Liver (tissue), 9 donors: ENCODE results near the gene LIMD2. TPM values are rescaled to one million over a fixed set of nuclear protein-coding genes. Genes with fewer than 3 reads are reported as not detected.

Experiments used
- DNase-seq: peaks from one replicate; pipeline ENCODE4 v3.0.0-alpha.2; 2017; ENCODE audit warnings: low spot score
- H3K27ac ChIP-seq, 2 donors: one replicate each; pipeline ENCODE4 v1.7.0; 2013; ENCODE audit warnings: inconsistent platforms in 2 of 2, low read length in 2 of 2, control low read depth in 1 of 2, low read depth in 1 of 2, mild to moderate bottlenecking in 1 of 2
- H3K27me3 ChIP-seq, 4 donors: one replicate each; pipeline versions ENCODE4 v1.6.1 to v1.7.0; 2013; ENCODE audit warnings: low read length in 3 of 4, inconsistent platforms in 1 of 4, mild to moderate bottlenecking in 1 of 4, moderate library complexity in 1 of 4; ENCODE audit not compliant: control insufficient read depth in 4 of 4, insufficient read depth in 4 of 4
- H3K36me3 ChIP-seq, 4 donors: one replicate each; pipeline versions ENCODE4 v1.6.1 to v1.7.0; 2013; ENCODE audit warnings: low read length in 3 of 4, mild to moderate bottlenecking in 3 of 4, low read depth in 1 of 4, moderate library complexity in 1 of 4; ENCODE audit not compliant: control insufficient read depth in 4 of 4, insufficient read depth in 3 of 4
- H3K4me1 ChIP-seq, 4 donors: one replicate each; pipeline versions ENCODE4 v1.6.1 to v1.7.0; 2013; ENCODE audit warnings: low read length in 3 of 4, mild to moderate bottlenecking in 3 of 4, moderate library complexity in 1 of 4; ENCODE audit not compliant: control insufficient read depth in 4 of 4, insufficient read depth in 4 of 4
- H3K4me3 ChIP-seq, 3 donors: one replicate each; pipeline versions ENCODE4 v1.6.1 to v1.7.0; 2013; ENCODE audit warnings: low read length in 3 of 3, control low read depth in 1 of 3, low read depth in 1 of 3, mild to moderate bottlenecking in 1 of 3
- H3K9ac ChIP-seq, 2 donors: one replicate each; pipeline ENCODE4 v1.7.0; 2013; ENCODE audit warnings: low read length in 2 of 2, mild to moderate bottlenecking in 2 of 2, moderate library complexity in 2 of 2, control low read depth in 1 of 2, low read depth in 1 of 2
- H3K9me3 ChIP-seq, 4 donors: one replicate each; pipeline versions ENCODE4 v1.6.1 to v1.7.0; 2013; ENCODE audit warnings: low read length in 3 of 4; ENCODE audit not compliant: control insufficient read depth in 4 of 4
- ATF3 ChIP-seq: IDR thresholded peaks from 2 replicates; pipeline ENCODE4 v1.6.1; 2016; ENCODE audit warnings: antibody characterized with exemption
- FOXA2 ChIP-seq: IDR thresholded peaks from 2 replicates; pipeline ENCODE4 v1.6.1; 2016; ENCODE audit warnings: antibody characterized with exemption
- HNF4G ChIP-seq: IDR thresholded peaks from 2 replicates; pipeline ENCODE4 v1.6.1; 2016; ENCODE audit warnings: antibody characterized with exemption
- RXRA ChIP-seq, 2 donors: IDR thresholded peaks; 2 replicates each; pipeline ENCODE4 v1.6.1; 2017 to 2018; ENCODE audit warnings: antibody characterized with exemption in 2 of 2, mild to moderate bottlenecking in 1 of 2
- SP1 ChIP-seq: IDR thresholded peaks from 2 replicates; pipeline ENCODE4 v1.6.1; 2018; ENCODE audit warnings: antibody characterized with exemption, mild to moderate bottlenecking
- TAF1 ChIP-seq: conservative IDR thresholded peaks from 2 replicates; pipeline ENCODE4 v1.6.1; 2016; ENCODE audit warnings: antibody characterized with exemption, mild to moderate bottlenecking
- YY1 ChIP-seq: IDR thresholded peaks from 2 replicates; pipeline ENCODE4 v1.6.1; 2016; ENCODE audit warnings: antibody characterized with exemption, mild to moderate bottlenecking
- WGBS: extraction: QIAGEN DNeasy Blood & Tissue Kit; methylation state at CpG from one replicate; pipeline ENCODE4 v1.1.7; 2013; 5-methylcytosine and 5-hydroxymethylcytosine counted together
- polyA plus RNA-seq, 2 donors: library from polyadenylated mRNA; stranded (reverse) in 1 of 2; unstranded in 1 of 2; fragments of 200-250 nt in 1 of 2; fragments of >200 nt in 1 of 2; fragmentation: Nextera tagmentation in 1 of 2; extraction: Ambion mirVana in 1 of 2; gene quantifications; one replicate each; pipeline versions ENCODE4 v1.2.1 to v1.2.3, GENCODE V29; 2013 to 2015
- total RNA-seq, 2 donors: library from RNA; depleted of rRNA; stranded (reverse); fragments of >200 nt; gene quantifications; one replicate each; pipeline ENCODE4 v1.2.3, GENCODE V29; 2014
- TF ChIP-seq, protein P1 (sequence below): IDR thresholded peaks from 2 replicates; pipeline ENCODE4 v1.6.1; 2016; ENCODE audit warnings: antibody characterized with exemption
- TF ChIP-seq, protein P2 (sequence below): fragments of 150-350 bp; IDR thresholded peaks from 2 replicates; pipeline ENCODE4 v1.5.1; 2017; ENCODE audit warnings: improper control_type of control experiment, low read depth, low read length; ENCODE audit not compliant: missing input control
- TF ChIP-seq, protein P3 (sequence below): IDR thresholded peaks from 2 replicates; pipeline ENCODE4 v1.6.1; 2016; ENCODE audit warnings: antibody characterized with exemption, mild to moderate bottlenecking
- TF ChIP-seq, protein P4 (sequence below): IDR thresholded peaks from 2 replicates; pipeline ENCODE4 v1.6.1; 2016; ENCODE audit warnings: antibody characterized with exemption
- donor health status: healthy.
- donor health status: healthy.
- donor health status: healthy.
- donor health status: healthy.
- donor health status: healthy.

Gene LIMD2
- total and polyA plus RNA-seq, 4 donors = 5.9 to 24.2 (median 7.9) TPM

DNA sequence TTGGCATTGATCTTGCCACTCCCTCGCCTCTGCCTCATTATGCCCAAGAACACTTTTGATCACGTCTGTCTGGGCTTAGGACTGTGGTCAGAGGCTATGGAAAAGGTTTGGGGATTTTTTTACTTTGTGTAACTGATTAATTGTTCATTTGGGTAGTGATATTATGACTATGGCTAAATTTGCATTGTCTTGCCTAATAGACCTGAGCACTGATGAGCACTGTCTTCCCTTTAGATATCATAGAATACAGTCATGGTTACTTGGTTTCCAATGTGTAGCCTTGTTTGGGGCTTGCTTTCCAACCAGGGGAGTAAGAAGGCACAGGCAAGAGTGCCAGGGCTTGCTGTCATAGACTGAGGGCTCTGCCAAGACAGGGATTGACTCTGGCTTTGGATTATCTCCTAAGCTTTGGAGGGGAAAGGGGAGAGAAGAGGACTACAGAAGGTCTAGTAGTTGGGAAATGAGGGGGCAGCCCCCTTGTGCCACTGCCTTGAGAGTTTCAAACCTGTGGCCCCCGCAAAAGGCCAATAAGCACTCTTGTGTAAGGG, 13.7 kb downstream of the LIMD2 start:
- H3K36me3 ChIP-seq = peaks cover 9 to 54% (median 48%) of the 10 kb centered on the region in 4 donors

DNA sequence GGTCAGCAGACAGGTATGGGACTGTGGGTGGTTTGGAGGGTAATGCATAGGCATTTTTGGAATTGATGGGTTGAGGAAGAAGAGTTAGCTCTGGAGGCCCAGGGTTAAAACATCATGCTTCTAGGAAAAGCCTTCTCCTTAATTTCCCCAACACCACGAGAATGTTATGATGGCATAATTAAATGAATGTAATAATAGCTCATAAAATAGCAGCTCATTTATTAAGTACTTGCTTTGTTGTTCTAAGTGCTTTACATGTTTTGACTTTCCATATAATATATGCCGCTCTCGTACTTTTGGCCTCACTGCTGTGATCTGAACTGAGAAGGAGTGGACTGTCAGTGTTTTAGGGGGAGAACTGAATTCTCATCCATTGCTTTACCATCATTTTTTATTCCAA, 14.3 kb downstream of the LIMD2 start:
- no peaks in the 10 kb centered on the region for H3K27me3 ChIP-seq
- H3K27ac ChIP-seq = no peak overlapping the region
- peaks cover 4 to 11% (median 7%) of the 10 kb centered on the region in 4 donors for H3K4me1 ChIP-seq
- TF ChIP-seq RXRA (IDR thresholded peaks at IDR 0.05) (no peak), YY1 (no peak), FOXA2 (no peak)
- TF ChIP-seq, protein P1, sequence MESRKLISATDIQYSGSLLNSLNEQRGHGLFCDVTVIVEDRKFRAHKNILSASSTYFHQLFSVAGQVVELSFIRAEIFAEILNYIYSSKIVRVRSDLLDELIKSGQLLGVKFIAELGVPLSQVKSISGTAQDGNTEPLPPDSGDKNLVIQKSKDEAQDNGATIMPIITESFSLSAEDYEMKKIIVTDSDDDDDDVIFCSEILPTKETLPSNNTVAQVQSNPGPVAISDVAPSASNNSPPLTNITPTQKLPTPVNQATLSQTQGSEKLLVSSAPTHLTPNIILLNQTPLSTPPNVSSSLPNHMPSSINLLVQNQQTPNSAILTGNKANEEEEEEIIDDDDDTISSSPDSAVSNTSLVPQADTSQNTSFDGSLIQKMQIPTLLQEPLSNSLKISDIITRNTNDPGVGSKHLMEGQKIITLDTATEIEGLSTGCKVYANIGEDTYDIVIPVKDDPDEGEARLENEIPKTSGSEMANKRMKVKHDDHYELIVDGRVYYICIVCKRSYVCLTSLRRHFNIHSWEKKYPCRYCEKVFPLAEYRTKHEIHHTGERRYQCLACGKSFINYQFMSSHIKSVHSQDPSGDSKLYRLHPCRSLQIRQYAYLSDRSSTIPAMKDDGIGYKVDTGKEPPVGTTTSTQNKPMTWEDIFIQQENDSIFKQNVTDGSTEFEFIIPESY = no peak
- TF ChIP-seq, protein P2, sequence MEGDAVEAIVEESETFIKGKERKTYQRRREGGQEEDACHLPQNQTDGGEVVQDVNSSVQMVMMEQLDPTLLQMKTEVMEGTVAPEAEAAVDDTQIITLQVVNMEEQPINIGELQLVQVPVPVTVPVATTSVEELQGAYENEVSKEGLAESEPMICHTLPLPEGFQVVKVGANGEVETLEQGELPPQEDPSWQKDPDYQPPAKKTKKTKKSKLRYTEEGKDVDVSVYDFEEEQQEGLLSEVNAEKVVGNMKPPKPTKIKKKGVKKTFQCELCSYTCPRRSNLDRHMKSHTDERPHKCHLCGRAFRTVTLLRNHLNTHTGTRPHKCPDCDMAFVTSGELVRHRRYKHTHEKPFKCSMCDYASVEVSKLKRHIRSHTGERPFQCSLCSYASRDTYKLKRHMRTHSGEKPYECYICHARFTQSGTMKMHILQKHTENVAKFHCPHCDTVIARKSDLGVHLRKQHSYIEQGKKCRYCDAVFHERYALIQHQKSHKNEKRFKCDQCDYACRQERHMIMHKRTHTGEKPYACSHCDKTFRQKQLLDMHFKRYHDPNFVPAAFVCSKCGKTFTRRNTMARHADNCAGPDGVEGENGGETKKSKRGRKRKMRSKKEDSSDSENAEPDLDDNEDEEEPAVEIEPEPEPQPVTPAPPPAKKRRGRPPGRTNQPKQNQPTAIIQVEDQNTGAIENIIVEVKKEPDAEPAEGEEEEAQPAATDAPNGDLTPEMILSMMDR = no peak
- H3K4me3 ChIP-seq = no peak overlapping the region
- WGBS = 96% methylated on average over 3 of the region's 3 CpGs
- H3K36me3 ChIP-seq = peaks cover 8 to 48% (median 42%) of the 10 kb centered on the region in 4 donors
- no peaks in the 10 kb centered on the region for H3K9me3 ChIP-seq
- H3K9ac ChIP-seq = no peak overlapping the region
- DNase-seq = no peak

More for the DNA sequence above, 13.7 kb downstream of the LIMD2 start:
- Histone ChIP-seq H3K4me3 (no peak overlapping the region), H3K9me3 (no peaks in the 10 kb centered on the region), H3K4me1 (peaks cover 0 to 6% (median 5%) of the 10 kb centered on the region in 4 donors), H3K9ac (no peak overlapping the region), H3K27ac (no peak overlapping the region), H3K27me3 (no peaks in the 10 kb centered on the region)
- TF ChIP-seq HNF4G = no peak
- no peak for TF ChIP-seq TAF1
- TF ChIP-seq YY1 = no peak
- no peak for TF ChIP-seq ATF3
- TF ChIP-seq, protein P1 = no peak
- TF ChIP-seq FOXA2 = no peak
- no peak for TF ChIP-seq RXRA (IDR thresholded peaks at IDR 0.05)
- TF ChIP-seq, protein P3, sequence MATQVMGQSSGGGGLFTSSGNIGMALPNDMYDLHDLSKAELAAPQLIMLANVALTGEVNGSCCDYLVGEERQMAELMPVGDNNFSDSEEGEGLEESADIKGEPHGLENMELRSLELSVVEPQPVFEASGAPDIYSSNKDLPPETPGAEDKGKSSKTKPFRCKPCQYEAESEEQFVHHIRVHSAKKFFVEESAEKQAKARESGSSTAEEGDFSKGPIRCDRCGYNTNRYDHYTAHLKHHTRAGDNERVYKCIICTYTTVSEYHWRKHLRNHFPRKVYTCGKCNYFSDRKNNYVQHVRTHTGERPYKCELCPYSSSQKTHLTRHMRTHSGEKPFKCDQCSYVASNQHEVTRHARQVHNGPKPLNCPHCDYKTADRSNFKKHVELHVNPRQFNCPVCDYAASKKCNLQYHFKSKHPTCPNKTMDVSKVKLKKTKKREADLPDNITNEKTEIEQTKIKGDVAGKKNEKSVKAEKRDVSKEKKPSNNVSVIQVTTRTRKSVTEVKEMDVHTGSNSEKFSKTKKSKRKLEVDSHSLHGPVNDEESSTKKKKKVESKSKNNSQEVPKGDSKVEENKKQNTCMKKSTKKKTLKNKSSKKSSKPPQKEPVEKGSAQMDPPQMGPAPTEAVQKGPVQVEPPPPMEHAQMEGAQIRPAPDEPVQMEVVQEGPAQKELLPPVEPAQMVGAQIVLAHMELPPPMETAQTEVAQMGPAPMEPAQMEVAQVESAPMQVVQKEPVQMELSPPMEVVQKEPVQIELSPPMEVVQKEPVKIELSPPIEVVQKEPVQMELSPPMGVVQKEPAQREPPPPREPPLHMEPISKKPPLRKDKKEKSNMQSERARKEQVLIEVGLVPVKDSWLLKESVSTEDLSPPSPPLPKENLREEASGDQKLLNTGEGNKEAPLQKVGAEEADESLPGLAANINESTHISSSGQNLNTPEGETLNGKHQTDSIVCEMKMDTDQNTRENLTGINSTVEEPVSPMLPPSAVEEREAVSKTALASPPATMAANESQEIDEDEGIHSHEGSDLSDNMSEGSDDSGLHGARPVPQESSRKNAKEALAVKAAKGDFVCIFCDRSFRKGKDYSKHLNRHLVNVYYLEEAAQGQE = no peak
- TF ChIP-seq, protein P4, sequence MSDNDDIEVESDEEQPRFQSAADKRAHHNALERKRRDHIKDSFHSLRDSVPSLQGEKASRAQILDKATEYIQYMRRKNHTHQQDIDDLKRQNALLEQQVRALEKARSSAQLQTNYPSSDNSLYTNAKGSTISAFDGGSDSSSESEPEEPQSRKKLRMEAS = no peak
- TF ChIP-seq SP1 = no peak
- no peak for DNase-seq
- WGBS = 96% methylated on average over 3 of the region's 3 CpGs
